H9 (cell line): ENCODE results near the gene ITPR1. TPM values are rescaled to one million over a fixed set of nuclear protein-coding genes. Genes with fewer than 3 reads are reported as not detected.

Source experiments
- DNase-seq: peaks from one replicate; pipeline ENCODE4 v3.0.0-alpha.2; 2017
- H2AFZ ChIP-seq: one replicate; pipeline ENCODE4 v1.6.1; 2013; ENCODE audit warnings: mild to moderate bottlenecking, low read length, control low read depth, moderate library complexity
- H2AK5ac ChIP-seq: 2 replicates; pipeline ENCODE4 v1.6.1; 2013; ENCODE audit warnings: low read length, control low read depth, mixed read lengths; ENCODE audit not compliant: insufficient read length
- H2BK120ac ChIP-seq: one replicate; pipeline ENCODE4 v1.6.1; 2013; ENCODE audit warnings: low read depth, mild to moderate bottlenecking, low read length, control low read depth, inconsistent platforms; ENCODE audit not compliant: poor library complexity, severe bottlenecking
- H2BK12ac ChIP-seq: 2 replicates; pipeline ENCODE4 v1.6.1; 2013; ENCODE audit warnings: low read length, control low read depth, mixed read lengths, low read depth; ENCODE audit not compliant: insufficient read length
- H2BK15ac ChIP-seq: 2 replicates; pipeline ENCODE4 v1.6.1; 2013; ENCODE audit warnings: low read depth, low read length, control low read depth
- H2BK20ac ChIP-seq: one replicate; pipeline ENCODE4 v1.6.1; 2013; ENCODE audit warnings: low read depth, mild to moderate bottlenecking, low read length, control low read depth, inconsistent platforms; ENCODE audit not compliant: poor library complexity, severe bottlenecking
- H2BK5ac ChIP-seq: 2 replicates; pipeline ENCODE4 v1.6.1; 2013; ENCODE audit warnings: low read length, control low read depth, mixed read lengths; ENCODE audit not compliant: insufficient read length
- H3K14ac ChIP-seq: 2 replicates; pipeline ENCODE4 v1.6.1; 2013; ENCODE audit warnings: low read length, control low read depth; ENCODE audit not compliant: insufficient read depth
- H3K18ac ChIP-seq: 2 replicates; pipeline ENCODE4 v1.6.1; 2013; ENCODE audit warnings: low read depth, mild to moderate bottlenecking, mixed read lengths, low read length, control low read depth; ENCODE audit not compliant: insufficient read length
- H3K23ac ChIP-seq: 2 replicates; pipeline ENCODE4 v1.6.1; 2013; ENCODE audit warnings: low read length, control low read depth, mixed read lengths, low read depth; ENCODE audit not compliant: insufficient read length
- H3K23me2 ChIP-seq: 2 replicates; pipeline ENCODE4 v1.6.1; 2013; ENCODE audit warnings: low read depth, mild to moderate bottlenecking, mixed read lengths, low read length, control low read depth; ENCODE audit not compliant: insufficient read length, poor library complexity, severe bottlenecking
- H3K27ac ChIP-seq: 2 replicates; pipeline ENCODE4 v1.5.1; 2013; ENCODE audit warnings: low read length, control low read depth, mixed read lengths, low read depth; ENCODE audit not compliant: insufficient read length
- H3K27me3 ChIP-seq: 2 replicates; pipeline ENCODE4 v1.6.1; 2013; ENCODE audit warnings: low read length, control low read depth, inconsistent platforms; ENCODE audit not compliant: insufficient read depth
- H3K4ac ChIP-seq: 2 replicates; pipeline ENCODE4 v1.6.1; 2013; ENCODE audit warnings: low read depth, mild to moderate bottlenecking, control low read depth, inconsistent platforms, low read length, moderate library complexity
- H3K4me1 ChIP-seq: 2 replicates; pipeline ENCODE4 v1.6.1; 2013; ENCODE audit warnings: low read length, control low read depth, inconsistent platforms; ENCODE audit not compliant: insufficient read depth
- H3K4me2 ChIP-seq: 2 replicates; pipeline ENCODE4 v1.6.1; 2013; ENCODE audit warnings: low read length, control low read depth, mixed read lengths; ENCODE audit not compliant: insufficient read length, insufficient read depth
- H3K56ac ChIP-seq: 2 replicates; pipeline ENCODE4 v1.6.1; 2013; ENCODE audit warnings: low read depth, mild to moderate bottlenecking, mixed read lengths, low read length, control low read depth; ENCODE audit not compliant: insufficient read length
- H3K79me1 ChIP-seq: 2 replicates; pipeline ENCODE4 v1.6.1; 2013; ENCODE audit warnings: low read depth, mild to moderate bottlenecking, moderate library complexity, low read length, control low read depth, inconsistent platforms; ENCODE audit not compliant: insufficient read depth, poor library complexity, severe bottlenecking
- H3K79me2 ChIP-seq: 2 replicates; pipeline ENCODE4 v1.6.1; 2013; ENCODE audit warnings: low read length, control low read depth, inconsistent platforms; ENCODE audit not compliant: insufficient read depth
- H3K9ac ChIP-seq: 2 replicates; pipeline ENCODE4 v1.6.1; 2013; ENCODE audit warnings: low read length, control low read depth, mixed read lengths; ENCODE audit not compliant: insufficient read length; ENCODE audit errors: extremely low read depth
- H3K9me3 ChIP-seq: one replicate; pipeline ENCODE4 v1.6.1; 2013; ENCODE audit warnings: low read depth, low read length, inconsistent platforms; ENCODE audit not compliant: control insufficient read depth
- H3T11ph ChIP-seq: one replicate; pipeline ENCODE4 v1.6.1; 2013; ENCODE audit warnings: mild to moderate bottlenecking, low read length, control low read depth, inconsistent platforms
- H4K20me1 ChIP-seq: one replicate; pipeline ENCODE4 v1.6.1; 2013; ENCODE audit not compliant: control insufficient read depth, insufficient read length, insufficient read depth
- H4K5ac ChIP-seq: 2 replicates; pipeline ENCODE4 v1.6.1; 2013; ENCODE audit warnings: low read depth, mild to moderate bottlenecking, mixed read lengths, low read length, control low read depth; ENCODE audit not compliant: insufficient read length
- H4K8ac ChIP-seq: replicated peaks from 2 replicates; pipeline ENCODE4 v1.6.1; 2013; ENCODE audit warnings: low read length, control low read depth, mixed read lengths, low read depth; ENCODE audit not compliant: insufficient read length
- H4K91ac ChIP-seq: 2 replicates; pipeline ENCODE4 v1.6.1; 2013; ENCODE audit warnings: low read depth, mild to moderate bottlenecking, moderate library complexity, mixed read lengths, low read length, control low read depth; ENCODE audit not compliant: insufficient read length
- H3K27ac Mint-ChIP-seq, 3 experiments: 2 replicates in 2 of 3; 3 replicates in 1 of 3; pipeline ENCODE4 v1.8.0; 2020 to 2021; ENCODE audit warnings: mixed read lengths in 3 of 3, mild to moderate bottlenecking in 1 of 3, moderate library complexity in 1 of 3
- H3K27me3 Mint-ChIP-seq: 2 replicates; pipeline ENCODE4 v1.8.0; 2021; ENCODE audit warnings: low read depth, mild to moderate bottlenecking, moderate library complexity, mixed read lengths
- H3K36me3 Mint-ChIP-seq, 3 experiments: 2 replicates in 2 of 3; 3 replicates in 1 of 3; pipeline ENCODE4 v1.8.0; 2020 to 2021; ENCODE audit warnings: low read depth in 3 of 3, mixed read lengths in 3 of 3; ENCODE audit not compliant: insufficient read depth in 1 of 3
- H3K4me1 Mint-ChIP-seq, 2 experiments: 2 replicates each; pipeline ENCODE4 v1.8.0; 2020; ENCODE audit warnings: mixed read lengths in 2 of 2
- H3K4me3 Mint-ChIP-seq, 2 experiments: 2 replicates in 1 of 2; 3 replicates in 1 of 2; pipeline ENCODE4 v1.8.0; 2020 to 2021; ENCODE audit warnings: mild to moderate bottlenecking in 2 of 2, mixed read lengths in 2 of 2, moderate library complexity in 1 of 2
- H3K9me3 Mint-ChIP-seq, 2 experiments: 2 replicates in 1 of 2; 3 replicates in 1 of 2; pipeline ENCODE4 v1.8.0; 2020; ENCODE audit warnings: mild to moderate bottlenecking in 2 of 2, mixed read lengths in 2 of 2, moderate library complexity in 1 of 2
- CTCF ChIP-seq: fragments of 200-600 bp; sonication (generic); conservative IDR thresholded peaks from 3 replicates; pipeline ENCODE4 v1.8.0; 2021; ENCODE audit warnings: antibody characterized with exemption, mild to moderate bottlenecking
- WGBS: extraction: QIAGEN DNeasy Blood & Tissue Kit; methylation state at CpG from one replicate; pipeline ENCODE4 v1.1.7; 2013; ENCODE audit warnings: missing lambda C conversion rate, low lambda C conversion rate, mixed read lengths; ENCODE audit not compliant: insufficient read length; ENCODE audit errors: extremely low coverage; 5-methylcytosine and 5-hydroxymethylcytosine counted together
- total RNA-seq: library from RNA; stranded (reverse); gene quantifications from 2 replicates; pipeline ENCODE4 v1.2.1, GENCODE V29; 2021

Gene ITPR1
- total RNA-seq, 1 experiment from 2014 or later, result 4.2 TPM

GRCh38 chr3:4581124-4581424, 87.9 kb downstream of the ITPR1 start:
- Histone ChIP-seq H3K9me3 (no peaks in the 10 kb centered on the region), H3K23me2 (no peaks in the 10 kb centered on the region), H2BK20ac (no peak overlapping the region), H3K4me1 (peaks cover 8% of the 10 kb centered on the region; the same call in 1 of the 2 replicates), H3K4ac (no peak overlapping the region), H2AK5ac (no peak overlapping the region), H4K8ac (no peak overlapping the region), H3K27ac (no peak overlapping the region), H2BK120ac (no peak overlapping the region), H4K91ac (no peak overlapping the region), H3K14ac (no peak overlapping the region), H2AFZ (no peak overlapping the region), H3K18ac (no peak overlapping the region), H3K27me3 (no peaks in the 10 kb centered on the region), H3T11ph (no peak overlapping the region), H3K79me2 (0 out of 2 replicates have a peak, but pooled peaks cover 2% of the 10 kb centered on the region), H3K79me1 (no peaks in the 10 kb centered on the region), H3K56ac (no peak overlapping the region), H2BK12ac (no peak overlapping the region), H3K9ac (no peak overlapping the region), H4K20me1 (no peaks in the 10 kb centered on the region), H3K4me2 (no peak overlapping the region), H2BK15ac (no peak overlapping the region), H3K23ac (no peak overlapping the region), H4K5ac (no peak overlapping the region), H2BK5ac (no peak overlapping the region)
- peak overlapping the region in 1 of 3 experiments; percentile 25; a peak in 2 of 7 replicates for H3K27ac Mint-ChIP-seq
- no peak for DNase-seq
- no peaks in the 10 kb centered on the region for H3K27me3 Mint-ChIP-seq
- TF ChIP-seq CTCF, result no peak
- H3K4me3 Mint-ChIP-seq, result no peak overlapping the region
- H3K9me3 Mint-ChIP-seq, result no peaks in the 10 kb centered on the region
- no CpG with 5 or more reads among the region's 3 CpGs for WGBS
- H3K36me3 Mint-ChIP-seq, result no peaks in the 10 kb centered on the region
- peaks cover 26 to 31% of the 10 kb centered on the region in 2 experiments for H3K4me1 Mint-ChIP-seq
